Measurements from ENCODE around the gene PFKFB3. TPM values are rescaled to one million over a fixed set of nuclear protein-coding genes. Genes with fewer than 3 reads are reported as not detected.

The PFKFB3 gene
- total and polyA plus RNA-seq, 9 of the 15 experiments (the other 6 are each of a cell fraction or from before 2014, with no cell fraction given), result 0.46 to 21.6 (median 7.8) TPM

DNA sequence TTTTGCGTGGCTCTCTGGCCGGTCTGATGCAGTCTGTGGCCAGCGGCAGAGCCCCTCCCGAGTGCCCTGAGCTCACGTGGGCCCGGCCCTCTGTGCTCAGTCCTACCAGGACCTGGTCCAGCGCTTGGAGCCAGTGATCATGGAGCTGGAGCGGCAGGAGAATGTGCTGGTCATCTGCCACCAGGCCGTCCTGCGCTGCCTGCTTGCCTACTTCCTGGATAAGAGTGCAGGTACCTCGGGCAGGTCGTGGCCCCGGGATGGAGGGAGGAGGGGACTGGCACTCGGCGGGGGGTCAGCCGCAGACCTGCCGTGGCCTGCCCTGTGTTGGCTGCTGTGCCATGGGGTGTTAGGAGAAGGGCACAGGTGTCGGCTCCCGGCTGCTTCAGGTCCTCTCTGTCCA lies 20.0 kb downstream of the PFKFB3 start:
- H3K4me2 ChIP-seq (ENCODE audit: insufficient read depth, low read length), result no peak overlapping the region

More for the DNA sequence above, 20.0 kb downstream of the PFKFB3 start:
- no TSS peak for BruUV-seq (replicated peaks)
- no peaks in the 10 kb centered on the region for H3K9me1 ChIP-seq (ENCODE audit: control insufficient read depth, insufficient read depth, low read length)
- intact Hi-C loops (cut with micrococcal nuclease) (no loop called here), in situ Hi-C loops (cut with MboI) (no loop called here)
- WGBS (ENCODE audit: insufficient coverage, low coverage, missing lambda C conversion rate), result 81% methylated on average over 11 of the region's 19 CpGs
- H2AFZ ChIP-seq (ENCODE audit: low read depth, low read length), result no peak overlapping the region
- ChIA-PET POLR2A (interaction anchor here (0.7 kb wide), 1 partner anchor 46 kb away, joined by 3 read pairs; no protein-coding TSS in a partner anchor), CTCF (ENCODE audit: low intra/inter-chr PET ratio) (no interaction called here)
- FAIRE-seq (no peak), ATAC-seq (no peak), DNase-seq (ENCODE audit: extremely low read depth in 1 of 4, low spot score in 3 of 4) (no peak)
- H3K36me3 ChIP-seq (ENCODE audit: control insufficient read depth, insufficient read depth, low read length), result peaks cover 83% of the 10 kb centered on the region; the same call in 2 of the 3 replicates
- peaks cover 0 to 3% of the 10 kb centered on the region in 2 experiments; a peak in 1 of 5 replicates for H3K4me1 ChIP-seq (replicated peaks in 1 of 2; ENCODE audit: control insufficient read depth in 2 of 2, insufficient read depth in 2 of 2, low read length in 2 of 2)
- H3K79me2 ChIP-seq (ENCODE audit: control insufficient read depth, insufficient read depth, low read length), result no peaks in the 10 kb centered on the region
- H3K9me3 ChIP-seq (replicated peaks; ENCODE audit: control insufficient read depth, insufficient read depth, low read depth, low read length), result no peaks in the 10 kb centered on the region
- TF ChIP-seq PYGO2 (tag; IDR thresholded peaks at IDR 0.05), result no peak
- no peak for TF ChIP-seq ZKSCAN3 (CRISPR knock-in tag; IDR thresholded peaks at IDR 0.05)
- TF ChIP-seq CEBPG (CRISPR knock-in tag; IDR thresholded peaks at IDR 0.05), result no peak
- no peak for TF ChIP-seq CEBPG (tag; conservative IDR thresholded peaks at IDR 0.05 in 1 of 2, IDR thresholded peaks at IDR 0.05 in 1 of 2)
- TF ChIP-seq, protein P1, sequence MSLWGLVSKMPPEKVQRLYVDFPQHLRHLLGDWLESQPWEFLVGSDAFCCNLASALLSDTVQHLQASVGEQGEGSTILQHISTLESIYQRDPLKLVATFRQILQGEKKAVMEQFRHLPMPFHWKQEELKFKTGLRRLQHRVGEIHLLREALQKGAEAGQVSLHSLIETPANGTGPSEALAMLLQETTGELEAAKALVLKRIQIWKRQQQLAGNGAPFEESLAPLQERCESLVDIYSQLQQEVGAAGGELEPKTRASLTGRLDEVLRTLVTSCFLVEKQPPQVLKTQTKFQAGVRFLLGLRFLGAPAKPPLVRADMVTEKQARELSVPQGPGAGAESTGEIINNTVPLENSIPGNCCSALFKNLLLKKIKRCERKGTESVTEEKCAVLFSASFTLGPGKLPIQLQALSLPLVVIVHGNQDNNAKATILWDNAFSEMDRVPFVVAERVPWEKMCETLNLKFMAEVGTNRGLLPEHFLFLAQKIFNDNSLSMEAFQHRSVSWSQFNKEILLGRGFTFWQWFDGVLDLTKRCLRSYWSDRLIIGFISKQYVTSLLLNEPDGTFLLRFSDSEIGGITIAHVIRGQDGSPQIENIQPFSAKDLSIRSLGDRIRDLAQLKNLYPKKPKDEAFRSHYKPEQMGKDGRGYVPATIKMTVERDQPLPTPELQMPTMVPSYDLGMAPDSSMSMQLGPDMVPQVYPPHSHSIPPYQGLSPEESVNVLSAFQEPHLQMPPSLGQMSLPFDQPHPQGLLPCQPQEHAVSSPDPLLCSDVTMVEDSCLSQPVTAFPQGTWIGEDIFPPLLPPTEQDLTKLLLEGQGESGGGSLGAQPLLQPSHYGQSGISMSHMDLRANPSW (CRISPR knock-in tag; IDR thresholded peaks at IDR 0.05), result no peak
- H4K20me1 ChIP-seq (replicated peaks; ENCODE audit: control insufficient read depth, insufficient read depth, low read length), result no peaks in the 10 kb centered on the region
- H3K4me3 ChIP-seq, result no peak overlapping the region
- H3K27me3 ChIP-seq (ENCODE audit: control insufficient read depth in 2 of 2, insufficient read depth in 2 of 2, low read length in 2 of 2), result no peaks in the 10 kb centered on the region
- H3K27ac ChIP-seq (ENCODE audit: extremely low read depth, low read depth, low read length), result no peak overlapping the region
- no peak overlapping the region for H3K9ac ChIP-seq (ENCODE audit: insufficient read depth in 1 of 2, low read depth in 2 of 2, low read length in 2 of 2)
